ENCODE data around the gene NACA2. TPM values are rescaled to one million over a fixed set of nuclear protein-coding genes. Genes with fewer than 3 reads are reported as not detected.

Gene NACA2
- total RNA-seq, 6 experiments from 2014 or later = not detected

DNA sequence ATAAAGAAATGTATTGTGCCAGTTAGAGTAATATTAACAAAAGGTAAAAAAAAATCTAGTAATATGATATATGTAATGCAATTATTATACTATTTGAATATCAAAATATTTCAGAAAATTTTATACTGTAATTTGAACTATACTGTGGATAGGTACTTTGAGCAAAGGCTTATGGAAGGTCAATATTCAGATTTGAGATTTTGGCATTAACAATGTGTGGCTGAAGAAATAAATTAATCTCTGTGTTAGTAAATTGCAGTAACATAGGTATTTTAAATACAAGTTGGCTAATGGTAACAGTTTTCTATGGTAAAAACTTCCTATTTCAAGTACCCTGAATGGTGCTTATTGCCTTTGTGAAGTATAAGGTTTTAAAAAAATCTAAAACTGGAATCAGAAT lies 23.2 kb upstream of the NACA2 start:
- Histone ChIP-seq H3K4me1 (no peaks in the 10 kb centered on the region), H3K36me3 (no peaks in the 10 kb centered on the region), H3K9me3 (no peaks in the 10 kb centered on the region), H3K27ac (no peak overlapping the region), H3K27me3 (no peaks in the 10 kb centered on the region), H3K4me3 (no peak overlapping the region)
- DNase-seq = no peak
- TF ChIP-seq, protein P1, sequence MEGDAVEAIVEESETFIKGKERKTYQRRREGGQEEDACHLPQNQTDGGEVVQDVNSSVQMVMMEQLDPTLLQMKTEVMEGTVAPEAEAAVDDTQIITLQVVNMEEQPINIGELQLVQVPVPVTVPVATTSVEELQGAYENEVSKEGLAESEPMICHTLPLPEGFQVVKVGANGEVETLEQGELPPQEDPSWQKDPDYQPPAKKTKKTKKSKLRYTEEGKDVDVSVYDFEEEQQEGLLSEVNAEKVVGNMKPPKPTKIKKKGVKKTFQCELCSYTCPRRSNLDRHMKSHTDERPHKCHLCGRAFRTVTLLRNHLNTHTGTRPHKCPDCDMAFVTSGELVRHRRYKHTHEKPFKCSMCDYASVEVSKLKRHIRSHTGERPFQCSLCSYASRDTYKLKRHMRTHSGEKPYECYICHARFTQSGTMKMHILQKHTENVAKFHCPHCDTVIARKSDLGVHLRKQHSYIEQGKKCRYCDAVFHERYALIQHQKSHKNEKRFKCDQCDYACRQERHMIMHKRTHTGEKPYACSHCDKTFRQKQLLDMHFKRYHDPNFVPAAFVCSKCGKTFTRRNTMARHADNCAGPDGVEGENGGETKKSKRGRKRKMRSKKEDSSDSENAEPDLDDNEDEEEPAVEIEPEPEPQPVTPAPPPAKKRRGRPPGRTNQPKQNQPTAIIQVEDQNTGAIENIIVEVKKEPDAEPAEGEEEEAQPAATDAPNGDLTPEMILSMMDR (IDR thresholded peaks at IDR 0.05) = no peak
- TF ChIP-seq POLR2A (IDR thresholded peaks at IDR 0.05) = no peak
- ATAC-seq = no peak
- intact Hi-C loops (cut with DNase I) = no loop called here

DNA sequence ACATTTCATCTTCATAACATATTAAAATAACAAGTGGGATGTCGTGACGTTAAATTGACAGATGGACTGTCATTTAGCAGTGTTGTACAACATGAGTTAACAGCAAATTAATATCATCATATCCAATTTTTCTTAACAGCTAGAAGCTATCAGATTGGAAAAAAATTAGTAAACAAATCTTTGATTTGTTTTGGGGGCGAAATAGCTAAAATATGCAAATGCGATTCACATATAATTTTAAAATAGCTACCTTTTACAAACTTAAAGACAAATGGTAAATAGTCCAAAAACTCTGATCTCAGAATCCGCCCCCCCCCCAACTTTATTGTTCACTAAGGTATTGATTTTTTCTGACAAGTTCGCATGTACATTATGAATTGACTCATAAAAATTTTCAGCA lies 20.3 kb upstream of the NACA2 start:
- DNase-seq (no peak), ATAC-seq (no peak)
- Histone ChIP-seq H3K36me3 (no peaks in the 10 kb centered on the region), H3K27ac (no peak overlapping the region), H3K4me1 (no peaks in the 10 kb centered on the region), H3K27me3 (no peaks in the 10 kb centered on the region), H3K4me3 (no peak overlapping the region), H3K9me3 (no peaks in the 10 kb centered on the region)
- no peak for TF ChIP-seq POLR2A (IDR thresholded peaks at IDR 0.05)
- TF ChIP-seq, protein P1 (IDR thresholded peaks at IDR 0.05) = no peak
- intact Hi-C loops (cut with DNase I) = no loop called here
- WGBS (ENCODE audit: insufficient coverage, low coverage, low lambda C conversion rate, missing lambda C conversion rate) = 71% methylated on average over 6 of the region's 6 CpGs

DNA sequence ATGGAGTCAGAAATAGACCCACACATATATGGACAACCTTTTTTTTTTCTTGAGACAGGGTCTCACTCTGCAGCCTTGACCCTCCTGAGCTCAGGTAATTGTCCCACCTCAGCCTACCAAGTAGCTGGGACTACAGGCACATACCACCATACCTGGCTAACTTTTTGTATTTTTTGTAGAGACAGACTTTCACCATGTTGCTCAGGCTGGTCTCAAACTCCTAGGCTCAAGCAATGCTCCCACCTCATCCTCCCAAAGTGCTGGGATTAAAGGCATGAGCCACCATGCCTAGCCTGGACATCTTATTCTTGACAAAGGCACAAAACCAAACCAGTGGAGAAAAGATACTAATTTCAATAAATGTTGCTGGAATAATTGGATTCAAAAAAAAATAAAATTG lies 14.7 kb upstream of the NACA2 start:
- no peak for TF ChIP-seq POLR2A (IDR thresholded peaks at IDR 0.05)
- TF ChIP-seq, protein P1 (IDR thresholded peaks at IDR 0.05) = no peak
- Histone ChIP-seq H3K36me3 (no peaks in the 10 kb centered on the region), H3K27ac (no peak overlapping the region), H3K9me3 (no peaks in the 10 kb centered on the region), H3K27me3 (no peaks in the 10 kb centered on the region), H3K4me3 (no peak overlapping the region), H3K4me1 (no peaks in the 10 kb centered on the region)
- intact Hi-C loops (cut with DNase I) = no loop called here
- ATAC-seq (no peak), DNase-seq (no peak)

DNA sequence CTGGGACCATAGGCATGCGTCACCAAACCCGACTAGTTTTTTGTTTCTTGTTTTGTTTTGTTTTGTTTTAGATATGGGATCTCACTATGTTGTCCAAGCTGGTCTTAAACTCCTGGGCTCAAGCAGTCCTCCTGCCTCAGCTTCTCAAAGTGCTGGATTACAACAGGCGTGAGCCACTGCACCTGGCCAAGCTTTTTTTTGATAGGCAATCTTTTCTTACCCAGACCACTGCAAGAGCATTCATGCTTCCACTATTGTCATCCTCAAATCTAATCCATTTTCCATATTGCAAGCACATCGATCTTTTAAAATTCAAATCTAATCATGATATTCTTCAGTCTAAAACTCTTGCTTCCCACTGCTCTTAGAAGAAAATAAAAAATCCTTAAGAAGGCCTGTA lies 10.3 kb upstream of the NACA2 start:
- no peaks in the 10 kb centered on the region for H3K27me3 ChIP-seq
- DNase-seq (no peak), ATAC-seq (no peak)
- H3K27ac ChIP-seq = no peak overlapping the region
- WGBS (ENCODE audit: insufficient coverage, low coverage, low lambda C conversion rate, missing lambda C conversion rate) = 88% methylated on average over 1 of the region's 4 CpGs
- no peaks in the 10 kb centered on the region for H3K36me3 ChIP-seq
- H3K9me3 ChIP-seq = no peaks in the 10 kb centered on the region
- no peak for TF ChIP-seq POLR2A (IDR thresholded peaks at IDR 0.05)
- TF ChIP-seq, protein P1 (IDR thresholded peaks at IDR 0.05) = no peak
- intact Hi-C loops (cut with DNase I) = no loop called here
- no peaks in the 10 kb centered on the region for H3K4me1 ChIP-seq
- H3K4me3 ChIP-seq = no peak overlapping the region

DNA sequence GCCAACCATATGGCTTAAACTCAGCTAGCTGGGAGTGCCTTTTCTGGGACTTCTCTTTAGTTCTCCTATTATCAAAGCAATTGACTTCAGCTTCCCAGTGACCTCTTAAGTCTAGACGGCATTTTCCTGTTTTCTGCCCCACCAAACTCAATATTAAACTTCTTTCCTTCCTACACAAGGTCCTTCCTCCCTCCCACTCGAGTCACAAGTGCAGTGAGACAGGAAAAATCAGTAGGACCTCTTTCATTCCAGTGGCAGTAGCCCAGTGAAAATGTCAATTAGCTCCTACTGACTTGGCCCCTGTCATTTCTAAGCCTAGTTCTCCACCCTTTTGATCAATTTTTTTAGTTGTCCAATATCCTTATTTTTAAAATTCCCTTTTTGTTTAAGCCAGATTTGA lies 9.6 kb upstream of the NACA2 start:
- Histone ChIP-seq H3K36me3 (no peaks in the 10 kb centered on the region), H3K27ac (no peak overlapping the region), H3K9me3 (no peaks in the 10 kb centered on the region), H3K4me1 (peaks cover 0 to 5% (median 0%) of the 10 kb centered on the region in 4 donors), H3K4me3 (no peak overlapping the region), H3K27me3 (no peaks in the 10 kb centered on the region)
- 13% methylated on average over 2 of the region's 2 CpGs for WGBS (ENCODE audit: insufficient coverage, low coverage, low lambda C conversion rate, missing lambda C conversion rate)
- no peak for TF ChIP-seq POLR2A (IDR thresholded peaks at IDR 0.05)
- TF ChIP-seq, protein P1 (IDR thresholded peaks at IDR 0.05) = no peak
- intact Hi-C loops (cut with DNase I) = no loop called here
- no peak for ATAC-seq
- no peak for DNase-seq
